Mesothelial cell of epicardium (in vitro differentiated cells): Measurements from ENCODE around the gene CCDC27. TPM values are rescaled to one million over a fixed set of nuclear protein-coding genes. Genes with fewer than 3 reads are reported as not detected.

ENCODE experiments used
- DNase-seq, 2 experiments: peaks; one replicate each; pipeline ENCODE4 v3.0.0; 2021; ENCODE audit warnings: low spot score in 2 of 2; ENCODE audit not compliant: unreplicated experiment in 2 of 2
- H3K27ac Mint-ChIP-seq: 2 replicates; pipeline ENCODE4 v1.8.0; 2021; ENCODE audit warnings: mixed read lengths
- H3K27me3 Mint-ChIP-seq: 2 replicates; pipeline ENCODE4 v1.8.0; 2021; ENCODE audit warnings: low read depth, mixed read lengths
- H3K36me3 Mint-ChIP-seq: 2 replicates; pipeline ENCODE4 v1.8.0; 2021; ENCODE audit warnings: mixed read lengths
- H3K4me1 Mint-ChIP-seq: 2 replicates; pipeline ENCODE4 v1.8.0; 2021; ENCODE audit warnings: mixed read lengths
- H3K4me3 Mint-ChIP-seq: 2 replicates; pipeline ENCODE4 v1.8.0; 2021; ENCODE audit warnings: mild to moderate bottlenecking, moderate library complexity, mixed read lengths
- H3K9me3 Mint-ChIP-seq: 2 replicates; pipeline ENCODE4 v1.8.0; 2021; ENCODE audit warnings: mixed read lengths
- total RNA-seq: library from RNA; stranded (reverse); gene quantifications from 3 replicates; pipeline ENCODE4 v1.2.1, GENCODE V29; 2021
- TF ChIP-seq, protein P1 (sequence below): fragments of 200-600 bp; sonication (generic); IDR thresholded peaks from one replicate; pipeline ENCODE4 v1.5.0; 2021; ENCODE audit warnings: antibody characterized with exemption; ENCODE audit not compliant: unreplicated experiment

The CCDC27 gene
- total RNA-seq, 1 donor from 2014 or later: not detected

DNA sequence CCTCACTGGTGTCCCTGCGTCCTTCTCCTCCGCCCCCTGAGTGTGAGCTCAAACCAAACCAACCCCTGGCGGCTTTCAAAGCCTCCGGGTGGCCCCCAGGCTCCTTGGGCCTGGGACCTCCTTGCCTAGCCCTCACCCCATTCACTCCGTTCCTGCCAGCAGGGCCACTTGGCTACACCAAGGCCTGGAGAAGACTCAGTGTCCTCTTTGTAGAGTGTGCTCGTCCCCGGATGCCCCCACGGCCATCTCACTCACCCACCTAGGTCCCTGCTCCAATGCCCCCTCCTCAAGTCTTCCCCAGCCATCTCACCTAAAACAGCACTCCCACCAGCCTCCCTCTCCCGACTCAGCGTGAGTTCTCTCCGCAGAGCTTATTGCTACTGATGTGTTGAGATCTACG, 7.2 kb upstream of the CCDC27 start:
- H3K36me3 Mint-ChIP-seq: peaks cover 7% of the 10 kb centered on the region
- no peaks in the 10 kb centered on the region for H3K9me3 Mint-ChIP-seq
- H3K4me1 Mint-ChIP-seq: peaks cover 28% of the 10 kb centered on the region
- TF ChIP-seq, protein P1, sequence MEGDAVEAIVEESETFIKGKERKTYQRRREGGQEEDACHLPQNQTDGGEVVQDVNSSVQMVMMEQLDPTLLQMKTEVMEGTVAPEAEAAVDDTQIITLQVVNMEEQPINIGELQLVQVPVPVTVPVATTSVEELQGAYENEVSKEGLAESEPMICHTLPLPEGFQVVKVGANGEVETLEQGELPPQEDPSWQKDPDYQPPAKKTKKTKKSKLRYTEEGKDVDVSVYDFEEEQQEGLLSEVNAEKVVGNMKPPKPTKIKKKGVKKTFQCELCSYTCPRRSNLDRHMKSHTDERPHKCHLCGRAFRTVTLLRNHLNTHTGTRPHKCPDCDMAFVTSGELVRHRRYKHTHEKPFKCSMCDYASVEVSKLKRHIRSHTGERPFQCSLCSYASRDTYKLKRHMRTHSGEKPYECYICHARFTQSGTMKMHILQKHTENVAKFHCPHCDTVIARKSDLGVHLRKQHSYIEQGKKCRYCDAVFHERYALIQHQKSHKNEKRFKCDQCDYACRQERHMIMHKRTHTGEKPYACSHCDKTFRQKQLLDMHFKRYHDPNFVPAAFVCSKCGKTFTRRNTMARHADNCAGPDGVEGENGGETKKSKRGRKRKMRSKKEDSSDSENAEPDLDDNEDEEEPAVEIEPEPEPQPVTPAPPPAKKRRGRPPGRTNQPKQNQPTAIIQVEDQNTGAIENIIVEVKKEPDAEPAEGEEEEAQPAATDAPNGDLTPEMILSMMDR: no peak
- peak overlapping the region; percentile 80 for H3K4me3 Mint-ChIP-seq
- DNase-seq: no peak
- no peak overlapping the region for H3K27ac Mint-ChIP-seq
- H3K27me3 Mint-ChIP-seq: peaks cover 11% of the 10 kb centered on the region

DNA sequence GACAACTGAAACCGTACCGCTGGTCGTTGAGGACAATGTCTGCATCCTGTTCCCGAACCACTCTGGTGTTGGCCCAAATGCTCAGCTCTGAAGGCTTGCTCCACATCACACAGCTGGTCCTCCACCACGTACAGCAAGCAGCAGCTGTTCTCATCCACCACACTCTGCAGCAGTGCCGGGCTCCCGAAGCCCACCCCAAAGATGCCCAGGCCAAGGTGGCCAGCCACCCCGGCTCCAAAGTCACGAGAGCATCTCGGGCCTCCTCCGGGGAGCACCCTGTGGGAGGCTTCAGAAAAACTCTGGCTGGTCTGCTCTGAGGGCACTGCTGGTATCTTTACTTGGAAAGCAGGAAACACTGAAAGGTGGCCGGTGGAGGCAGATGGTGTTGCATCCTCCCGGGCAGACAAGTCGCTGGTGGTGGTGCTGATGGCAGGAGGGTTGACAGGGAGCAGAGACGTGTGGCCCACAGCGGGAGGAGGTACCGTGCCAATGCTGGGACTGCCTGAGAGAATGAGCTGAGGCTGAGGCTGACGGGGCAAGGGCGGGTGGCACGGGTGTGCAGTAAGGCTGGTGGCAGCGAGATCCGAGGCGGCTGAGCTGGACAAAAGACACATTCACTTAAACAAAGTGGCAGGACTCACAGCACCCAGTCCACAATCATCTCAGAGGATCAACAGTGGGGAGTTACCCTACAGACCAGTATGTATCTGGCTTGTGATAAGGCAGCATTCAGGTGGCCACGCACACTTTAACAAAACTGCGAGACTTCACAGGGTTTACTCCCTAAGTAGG, 6.5 kb upstream of the CCDC27 start:
- H3K9me3 Mint-ChIP-seq: no peaks in the 10 kb centered on the region
- no peak overlapping the region for H3K27ac Mint-ChIP-seq

GRCh38 chr1:3746389-3746829, 5.8 kb upstream of the CCDC27 start:
- H3K36me3 Mint-ChIP-seq: peaks cover 6% of the 10 kb centered on the region
- DNase-seq: no peak
- H3K9me3 Mint-ChIP-seq: no peaks in the 10 kb centered on the region
- peak overlapping the region; percentile 47 for H3K27ac Mint-ChIP-seq
- H3K4me3 Mint-ChIP-seq: peak overlapping the region; percentile 80
- H3K4me1 Mint-ChIP-seq: peaks cover 28% of the 10 kb centered on the region
- peaks cover 24% of the 10 kb centered on the region for H3K27me3 Mint-ChIP-seq
- TF ChIP-seq, protein P1: no peak

More for the DNA sequence above, 6.5 kb upstream of the CCDC27 start:
- peaks cover 28% of the 10 kb centered on the region for H3K4me1 Mint-ChIP-seq
- DNase-seq: no peak
- H3K27me3 Mint-ChIP-seq: peaks cover 18% of the 10 kb centered on the region
- peak overlapping the region; percentile 80 for H3K4me3 Mint-ChIP-seq
- H3K36me3 Mint-ChIP-seq: peaks cover 7% of the 10 kb centered on the region
- TF ChIP-seq, protein P1: no peak

- Mint-ChIP-seq H3K9me3 (no peaks in the 10 kb centered on the region), H3K4me1 (peaks cover 28% of the 10 kb centered on the region), H3K27ac (peak overlapping the region; percentile 47), H3K4me3 (peak overlapping the region; percentile 80), H3K36me3 (peaks cover 3% of the 10 kb centered on the region), H3K27me3 (peaks cover 29% of the 10 kb centered on the region)
- TF ChIP-seq, protein P1: no peak
- DNase-seq: peak; percentile 62 to 78
Observed at GRCh38 chr1:3746830-3747521, 5.3 kb upstream of the CCDC27 start.

- Mint-ChIP-seq H3K27me3 (peaks cover 34% of the 10 kb centered on the region), H3K4me1 (peaks cover 28% of the 10 kb centered on the region), H3K27ac (no peak overlapping the region), H3K4me3 (peak overlapping the region; percentile 80), H3K9me3 (no peaks in the 10 kb centered on the region), H3K36me3 (peaks cover under 1% of the 10 kb centered on the region)
- TF ChIP-seq, protein P1: no peak
- DNase-seq: no peak
Observed at GRCh38 chr1:3747522-3747848, 4.8 kb upstream of the CCDC27 start.
